Measurements from ENCODE around the gene CFAP69.
"Not testable (repeated sequence)": the region's sequence is repeated elsewhere in the genome, so short reads cannot be mapped to it uniquely, and the experiment has no call there.

The CFAP69 gene

DNA sequence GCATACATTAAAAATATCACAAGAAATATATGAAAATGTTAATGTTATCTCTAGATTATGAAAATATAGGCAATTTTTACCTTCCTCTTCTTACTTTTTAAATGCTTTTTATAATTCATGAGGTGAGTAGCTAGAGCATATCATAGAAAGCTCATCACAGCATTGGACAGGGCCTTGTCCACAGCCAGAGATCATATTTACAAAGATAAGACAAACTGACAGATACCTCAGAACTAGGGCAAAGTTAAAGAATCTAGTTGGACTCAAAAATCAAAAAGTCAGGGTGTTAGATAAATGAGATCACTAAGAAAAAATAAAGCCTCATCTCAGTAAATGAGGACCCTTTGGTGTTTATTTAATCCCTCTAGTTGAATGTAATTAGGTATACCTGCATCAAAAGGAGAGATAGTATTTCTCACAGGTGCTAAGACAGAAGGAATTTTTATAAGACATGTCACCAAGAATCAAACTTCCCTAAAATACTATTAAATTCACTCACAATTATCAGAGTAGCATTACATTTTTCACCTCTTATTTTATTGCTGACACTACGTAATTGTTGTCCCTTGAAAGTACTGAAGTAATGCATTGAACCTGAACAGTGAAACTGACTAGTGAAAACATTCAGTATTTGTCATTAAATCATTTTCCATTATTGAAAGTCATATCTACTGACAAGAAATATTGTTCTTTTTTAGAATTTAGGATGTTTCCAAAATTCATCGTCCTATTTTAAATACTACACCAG, 25.6 kb downstream of the CFAP69 start:
- DNase-seq (ENCODE audit: low read depth) = no peak

DNA sequence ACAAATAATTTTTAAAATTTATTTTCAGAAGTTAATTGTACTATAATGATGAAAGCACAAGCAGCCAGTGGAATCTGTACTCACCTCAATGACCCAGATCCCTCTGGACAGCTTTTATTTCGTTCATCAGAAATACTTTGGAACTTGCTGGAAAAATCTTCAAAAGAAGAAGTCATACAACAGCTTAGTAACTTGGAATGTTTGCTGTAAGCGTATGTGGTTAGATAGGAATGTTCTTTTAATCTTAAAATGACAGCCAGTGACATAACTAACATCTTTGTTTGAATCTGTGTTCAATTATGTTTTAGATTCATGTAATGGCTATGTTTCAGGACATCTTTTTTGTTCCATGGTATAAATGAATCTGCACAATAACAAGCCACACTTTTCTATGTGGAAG, 26.8 kb downstream of the CFAP69 start:
- DNase-seq (ENCODE audit: low read depth) = peak; percentile 68

DNA sequence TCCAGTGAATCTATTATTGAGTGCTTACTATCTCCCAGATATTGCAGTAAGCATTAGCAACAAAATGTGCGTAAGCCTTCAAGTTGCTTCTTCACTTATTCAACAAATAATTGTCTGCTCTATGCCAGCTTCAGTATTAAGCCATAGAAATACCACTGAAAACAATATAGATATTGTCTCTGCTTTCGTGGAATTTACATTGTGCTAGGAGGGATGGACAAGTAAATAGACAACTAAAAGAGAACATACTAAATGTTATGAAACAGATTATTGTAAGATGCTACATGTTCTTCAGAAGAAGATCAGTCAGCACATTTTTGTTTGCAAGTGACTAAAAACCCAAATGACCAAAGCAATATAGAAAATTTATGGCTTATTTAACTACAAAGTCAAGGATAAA, 27.3 kb downstream of the CFAP69 start:
- no peak for DNase-seq (ENCODE audit: low read depth)

DNA sequence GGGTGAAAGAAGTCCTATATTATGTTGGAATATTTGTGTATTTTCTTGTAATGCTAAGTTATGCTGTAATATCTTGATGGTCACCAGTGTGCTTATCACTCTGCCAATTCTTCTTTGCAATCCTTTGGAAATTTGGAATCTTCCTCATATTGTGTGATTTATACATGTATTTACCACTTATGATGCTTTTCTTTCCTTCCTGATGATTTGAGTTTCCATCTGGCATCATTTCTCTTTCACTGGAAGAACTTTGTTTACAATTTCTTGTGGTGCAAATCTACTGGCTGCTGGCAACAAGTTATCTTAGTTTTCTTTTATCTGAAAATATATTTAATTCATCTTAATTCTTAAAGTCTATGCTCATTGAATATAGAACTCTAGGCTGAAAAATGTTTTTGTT, 29.2 kb downstream of the CFAP69 start:
- DNase-seq (ENCODE audit: low read depth) = no peak

DNA sequence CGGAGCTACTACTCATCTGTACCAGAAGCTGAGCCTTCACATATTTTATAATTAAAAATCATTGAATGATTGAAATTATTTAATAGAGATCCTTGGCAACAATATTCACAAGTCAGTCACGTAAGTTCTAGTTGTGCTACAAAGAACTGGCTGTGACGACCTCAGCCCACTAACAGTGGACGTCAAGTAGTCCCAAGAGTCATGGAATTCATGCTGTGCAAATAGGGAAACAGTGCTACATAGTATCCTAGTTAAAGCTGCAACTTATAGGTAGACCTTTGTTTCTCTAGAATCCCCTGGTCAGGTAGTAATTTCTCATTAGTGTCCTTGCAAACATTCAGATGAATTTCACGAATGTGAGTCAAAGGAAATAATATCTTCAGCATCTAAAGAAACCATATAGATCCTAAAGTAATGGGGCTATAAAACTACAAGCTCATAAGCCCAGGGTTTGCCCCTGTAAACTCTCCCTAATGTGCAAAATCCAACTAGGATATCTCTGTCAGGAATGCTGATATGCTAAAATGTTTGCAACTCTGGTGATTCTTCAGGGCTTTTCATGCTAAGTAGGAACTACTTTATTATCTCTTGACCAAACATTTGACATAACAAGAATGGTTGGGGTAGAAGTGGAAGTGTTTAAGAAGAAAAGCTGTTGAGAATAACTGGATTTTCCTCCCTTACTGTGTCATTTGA, 31.2 kb downstream of the CFAP69 start:
- DNase-seq (ENCODE audit: low read depth) = no peak

DNA sequence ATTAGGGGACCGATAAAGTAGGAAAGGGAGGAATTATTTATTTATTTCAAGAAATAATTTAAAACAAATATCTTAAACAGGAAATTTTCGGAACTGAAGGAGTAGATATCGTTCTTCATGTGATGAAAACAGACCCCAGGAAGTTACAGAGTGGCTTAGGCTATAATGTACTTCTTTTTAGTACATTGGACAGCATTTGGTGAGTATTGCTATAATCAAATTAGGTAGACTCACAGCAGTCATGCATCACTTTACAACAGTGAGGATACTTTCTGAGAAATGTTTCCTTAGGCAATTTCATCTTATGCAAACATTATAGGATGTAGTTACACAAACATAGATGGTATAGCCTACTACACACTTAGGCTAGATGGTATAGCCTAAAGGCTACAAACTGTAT, 43.2 kb downstream of the CFAP69 start:
- no peak for DNase-seq (ENCODE audit: low read depth)

DNA sequence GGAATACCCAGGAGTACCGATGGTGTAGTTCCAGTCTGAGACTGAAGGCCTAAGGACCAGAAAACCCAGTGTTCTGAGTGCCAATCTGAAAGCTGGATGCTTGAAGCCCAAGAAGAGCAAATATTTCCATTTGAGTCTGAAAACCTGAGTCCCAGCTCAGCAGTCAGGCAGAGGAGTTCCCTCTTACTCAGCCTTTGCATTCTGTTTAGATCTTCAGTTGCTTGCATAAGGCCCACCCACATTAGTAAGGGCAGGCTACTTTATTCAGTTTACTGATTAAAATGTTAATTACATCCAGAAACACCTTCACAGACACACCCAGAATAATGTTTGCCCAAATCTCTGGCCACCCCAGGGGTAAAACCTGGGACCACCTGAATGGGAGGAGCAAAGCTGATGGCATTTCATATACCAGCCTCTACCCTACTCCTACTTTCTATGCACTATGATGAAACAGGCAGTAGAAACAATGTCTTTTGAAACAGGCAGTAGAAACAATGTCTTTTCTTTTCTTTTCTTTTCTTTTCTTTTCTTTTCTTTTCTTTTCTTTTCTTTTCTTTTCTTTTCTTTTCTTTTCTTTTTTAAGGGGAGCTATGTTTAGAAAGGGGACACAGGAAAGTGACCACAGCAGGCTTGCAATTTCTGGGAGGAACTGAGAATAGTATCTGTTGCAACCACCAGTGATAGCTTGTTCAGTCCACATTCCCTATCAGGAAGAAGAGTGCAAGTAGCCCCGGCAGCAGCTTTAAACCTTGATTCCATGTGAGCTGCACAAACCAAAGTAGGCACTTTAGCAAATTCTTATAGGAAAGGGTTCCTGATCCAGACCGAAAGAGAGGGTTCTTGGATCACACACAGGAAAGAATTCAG, 45.5 kb downstream of the CFAP69 start:
- DNase-seq (ENCODE audit: low read depth) = no peak

DNA sequence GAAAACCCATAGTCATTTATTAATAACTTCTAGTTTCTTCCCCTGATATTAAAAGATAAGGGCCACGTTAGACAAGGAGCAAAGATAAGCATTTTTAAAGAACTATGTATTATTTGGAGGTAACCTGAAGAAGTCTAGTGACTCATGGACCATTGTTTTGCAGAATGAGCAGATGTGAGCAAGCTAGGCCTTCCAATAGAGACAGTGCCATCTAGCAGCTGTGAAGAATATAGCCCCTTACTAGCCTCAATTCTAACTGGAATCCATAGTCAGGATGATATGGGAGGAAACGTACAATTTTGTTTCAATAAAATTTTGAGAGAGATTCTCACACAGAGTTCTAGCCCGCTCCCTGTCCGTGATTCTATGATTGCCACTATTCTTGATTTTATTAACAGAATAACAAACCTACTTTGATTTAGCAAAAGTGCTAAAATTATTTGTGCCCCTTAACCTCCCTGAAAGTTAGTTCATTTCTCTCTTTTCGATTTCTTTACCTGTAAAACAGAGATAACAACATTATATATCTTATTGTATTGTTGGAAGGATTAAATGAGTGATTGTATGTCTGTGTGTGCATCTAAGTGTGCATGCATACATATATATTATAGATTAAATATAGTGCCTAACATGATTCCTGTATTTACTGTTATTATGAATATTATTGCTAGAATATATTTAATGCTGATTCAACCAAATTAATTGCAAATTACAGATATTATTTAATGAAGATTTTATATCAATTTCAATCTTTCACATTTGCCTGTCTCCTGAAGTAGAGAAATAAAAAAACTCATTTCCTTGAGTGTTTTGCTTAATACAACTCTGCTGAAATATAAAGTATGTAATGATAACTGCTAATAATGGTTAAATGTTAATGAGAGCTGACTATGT, 53.4 kb downstream of the CFAP69 start:
- DNase-seq (ENCODE audit: low read depth) = peak; percentile 25

DNA sequence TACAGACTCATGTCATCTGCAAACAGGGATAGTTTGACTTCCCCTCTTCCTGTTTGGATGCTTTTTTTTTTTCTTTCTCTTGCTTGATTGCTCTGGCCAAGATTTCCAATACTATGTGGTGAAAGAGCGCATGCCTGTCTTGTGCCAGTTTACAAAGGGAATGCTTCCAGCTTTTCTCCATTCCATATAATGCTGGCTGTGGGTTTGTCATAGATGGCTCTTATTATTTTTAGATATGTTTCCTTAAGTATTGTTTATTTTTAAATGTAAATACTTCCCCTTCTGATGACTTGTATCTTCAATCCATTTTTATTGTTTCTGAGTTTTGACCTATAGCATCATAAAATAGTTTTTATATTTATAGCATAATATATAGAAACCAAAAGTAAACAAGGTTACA, 58.3 kb downstream of the CFAP69 start:
- no peak for DNase-seq (ENCODE audit: low read depth)

DNA sequence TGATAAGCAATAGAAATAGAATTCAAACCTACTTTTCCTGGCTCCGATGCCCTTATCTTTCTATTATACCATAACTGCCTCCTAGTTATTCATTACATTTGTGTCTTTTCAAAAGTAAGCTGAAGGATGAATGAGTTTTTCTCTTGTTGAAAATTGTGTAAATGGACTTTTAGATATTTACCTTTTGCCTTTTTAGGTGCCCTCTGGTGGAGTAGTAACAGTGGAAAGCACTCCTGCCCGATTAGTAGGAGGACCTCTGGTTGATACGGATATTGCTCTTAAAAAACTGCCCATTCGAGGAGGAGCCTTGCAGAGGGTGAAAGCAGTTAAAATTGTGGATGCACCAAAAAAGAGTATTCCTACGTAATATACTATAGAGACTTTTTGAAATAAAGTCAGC, 64.9 kb downstream of the CFAP69 start:
- no peak for DNase-seq (ENCODE audit: low read depth)

DNA sequence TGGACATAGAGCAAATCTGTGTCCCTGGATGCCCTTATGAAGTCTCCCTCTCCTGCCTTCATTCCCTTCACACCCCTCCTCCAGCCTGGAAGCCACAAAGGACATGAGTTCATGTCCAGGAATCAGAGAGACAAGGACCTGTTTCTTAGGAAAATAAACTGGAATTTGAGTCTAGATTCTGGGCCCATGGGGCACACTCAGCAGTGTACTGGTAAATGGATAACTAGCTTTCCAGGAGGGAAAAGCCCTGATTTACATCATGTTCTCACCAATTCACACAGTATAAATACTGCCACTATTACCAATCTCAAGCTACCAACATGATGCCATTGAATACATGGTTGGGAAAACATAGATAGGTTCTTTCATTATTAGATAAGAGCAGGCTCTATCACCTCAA, 66.2 kb downstream of the CFAP69 start:
- no peak for DNase-seq (ENCODE audit: low read depth)

DNA sequence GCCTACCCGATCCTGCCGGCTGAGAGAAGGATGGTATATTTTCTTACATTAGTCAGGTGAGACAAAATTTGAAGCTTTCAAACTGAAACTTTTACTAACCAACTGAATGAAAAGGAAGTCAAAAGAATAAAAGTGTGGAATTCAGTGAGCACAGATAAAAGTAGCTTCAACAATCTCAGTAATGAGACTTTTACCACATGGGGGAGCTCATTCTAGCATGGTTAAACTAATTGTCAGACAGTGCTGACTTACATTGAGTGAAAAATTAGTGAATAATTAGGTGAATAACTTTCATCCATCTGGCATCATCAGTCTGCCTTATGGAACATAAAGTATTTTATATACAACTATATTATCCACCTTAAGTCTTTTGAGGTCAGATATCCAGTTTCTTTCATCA, 67.8 kb downstream of the CFAP69 start:
- DNase-seq (ENCODE audit: low read depth) = no peak

DNA sequence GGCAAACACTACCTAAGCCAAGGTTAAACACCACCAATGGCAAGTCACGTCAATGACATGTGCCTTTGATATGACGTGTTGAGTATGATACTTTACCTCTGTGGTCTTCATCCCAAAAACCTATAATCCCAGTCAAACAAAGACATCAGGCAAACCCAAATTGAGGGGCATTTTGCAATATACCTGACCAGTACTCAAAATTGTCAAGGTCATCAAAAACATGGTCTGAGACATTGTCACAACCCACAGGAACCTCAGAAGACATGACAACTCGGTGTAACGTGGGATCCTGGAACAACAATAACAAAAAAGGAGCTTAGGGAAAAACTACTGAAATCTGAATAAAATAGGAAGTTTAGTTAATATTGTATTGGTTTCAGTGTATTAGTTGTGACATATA, 68.9 kb downstream of the CFAP69 start:
- no peak for DNase-seq (ENCODE audit: low read depth)

DNA sequence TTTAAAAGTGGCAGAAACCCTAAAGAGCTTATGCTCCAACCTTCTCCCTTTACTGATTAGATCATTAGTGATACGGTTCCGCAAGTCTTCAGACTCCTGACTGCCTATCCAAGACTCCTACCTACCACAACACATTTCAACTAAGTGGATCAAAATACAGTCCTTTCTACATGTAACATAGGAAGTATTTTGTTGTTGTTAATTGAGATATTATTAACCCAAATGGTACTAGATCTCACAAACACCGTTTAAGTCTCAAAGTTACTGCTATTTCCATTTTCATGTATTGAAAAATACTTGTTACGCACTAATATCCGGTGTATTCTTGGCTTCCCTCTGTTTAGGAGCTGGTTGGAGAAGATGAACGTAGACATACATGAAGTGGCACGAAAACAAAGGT, 75.0 kb downstream of the CFAP69 start:
- no peak for DNase-seq (ENCODE audit: low read depth)

DNA sequence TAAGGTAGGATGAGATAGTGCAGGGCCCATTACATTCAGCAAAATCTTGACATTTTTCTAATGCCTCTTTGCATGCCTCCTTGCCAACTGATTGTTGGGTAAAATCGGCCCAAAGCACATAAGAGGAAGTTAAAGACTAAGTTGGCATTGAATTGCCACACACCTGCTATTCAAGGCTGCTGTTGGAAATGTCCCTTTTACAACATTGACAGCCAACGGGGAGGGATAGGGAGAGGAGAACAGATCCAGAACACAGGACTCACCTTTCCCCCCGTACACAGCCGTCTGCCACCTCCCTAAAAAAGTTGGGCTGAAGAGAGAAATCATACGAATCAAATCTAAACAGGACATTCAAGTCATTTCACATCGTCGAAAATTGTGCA, 75.4 kb downstream of the CFAP69 start:
- DNase-seq (ENCODE audit: low read depth) = no peak

DNA sequence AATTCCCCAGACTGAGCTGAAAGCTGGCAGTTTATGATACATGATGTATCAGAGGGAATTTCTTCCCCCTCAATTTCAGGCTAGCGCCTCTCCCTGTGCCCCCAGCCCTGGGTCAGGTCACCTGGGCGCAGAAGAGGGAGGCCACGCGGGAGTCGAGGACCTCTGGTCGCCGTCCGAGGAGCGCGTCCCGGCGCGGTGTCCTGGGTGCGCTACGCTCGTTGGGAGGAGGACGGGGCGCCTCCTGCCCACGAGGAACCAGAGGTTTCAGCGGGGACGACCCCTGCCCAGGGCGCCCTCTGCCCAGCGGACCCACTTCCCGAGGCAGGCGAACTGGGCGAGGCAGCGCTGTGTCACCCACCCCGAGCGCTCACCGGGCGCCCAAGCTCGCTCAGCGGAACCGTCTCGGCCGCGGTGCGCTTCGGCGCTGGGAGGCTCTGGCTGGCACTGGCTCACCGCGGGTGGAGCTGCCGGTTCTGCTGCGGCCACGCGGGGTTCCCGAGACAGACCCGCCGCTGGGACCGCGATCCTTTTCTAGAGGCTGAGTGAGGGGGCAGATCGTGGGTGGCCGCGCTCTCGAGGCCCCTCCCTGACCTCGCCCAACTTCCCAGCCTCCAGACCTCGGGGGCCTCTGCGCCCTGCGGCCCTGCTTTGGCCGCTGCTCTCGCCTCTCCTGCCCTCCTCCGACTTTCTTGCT, 76.0 kb downstream of the CFAP69 start, which contains the start of gene FAM237B:
Gene FAM237B (minus strand): TSS at position 504 of the 694 bp plus-strand sequence. CDS start 1,556 bp downstream, outside the sequence.
- DNase-seq (ENCODE audit: low read depth) = no peak

DNA sequence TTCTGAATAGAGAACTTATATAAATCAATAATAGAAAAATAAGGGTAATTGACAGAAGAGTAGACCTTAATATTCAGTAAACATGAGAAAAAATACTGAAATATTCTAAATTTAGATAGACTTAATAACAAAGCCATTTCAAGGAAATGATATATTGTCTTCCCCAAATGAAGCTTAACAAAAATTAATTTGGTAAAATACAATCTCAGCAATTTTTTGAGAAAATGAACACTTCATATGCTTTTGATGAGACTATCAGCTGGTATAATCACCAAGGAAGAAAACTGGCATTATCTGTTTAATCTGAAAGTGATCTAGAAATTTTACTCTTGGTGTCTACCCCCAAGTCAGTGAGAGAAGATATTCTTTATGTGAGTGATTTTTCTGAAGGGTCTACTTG, 77.9 kb downstream of the CFAP69 start:
- no peak for DNase-seq (ENCODE audit: low read depth)

DNA sequence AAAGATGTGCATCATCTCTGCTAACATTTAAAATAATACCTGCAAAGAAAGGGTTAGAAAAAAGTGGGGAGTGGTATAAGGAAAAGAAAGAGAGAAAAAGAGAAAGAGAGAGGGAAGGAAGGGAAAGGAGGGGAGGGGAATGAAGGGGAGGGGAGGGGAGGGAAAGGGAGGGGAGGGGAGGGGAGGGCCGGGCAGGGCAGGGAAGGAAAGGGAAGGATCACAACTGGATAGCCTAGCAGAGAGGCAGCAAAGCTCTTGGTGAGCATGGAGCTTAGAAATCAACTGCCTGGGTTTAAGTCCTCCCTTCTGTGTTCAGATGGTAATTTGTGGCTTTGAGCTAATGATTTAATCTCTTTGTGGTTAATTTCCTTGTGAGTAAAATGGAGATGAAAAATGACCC, 81.5 kb downstream of the CFAP69 start:
- DNase-seq (ENCODE audit: low read depth) = no peak

DNA sequence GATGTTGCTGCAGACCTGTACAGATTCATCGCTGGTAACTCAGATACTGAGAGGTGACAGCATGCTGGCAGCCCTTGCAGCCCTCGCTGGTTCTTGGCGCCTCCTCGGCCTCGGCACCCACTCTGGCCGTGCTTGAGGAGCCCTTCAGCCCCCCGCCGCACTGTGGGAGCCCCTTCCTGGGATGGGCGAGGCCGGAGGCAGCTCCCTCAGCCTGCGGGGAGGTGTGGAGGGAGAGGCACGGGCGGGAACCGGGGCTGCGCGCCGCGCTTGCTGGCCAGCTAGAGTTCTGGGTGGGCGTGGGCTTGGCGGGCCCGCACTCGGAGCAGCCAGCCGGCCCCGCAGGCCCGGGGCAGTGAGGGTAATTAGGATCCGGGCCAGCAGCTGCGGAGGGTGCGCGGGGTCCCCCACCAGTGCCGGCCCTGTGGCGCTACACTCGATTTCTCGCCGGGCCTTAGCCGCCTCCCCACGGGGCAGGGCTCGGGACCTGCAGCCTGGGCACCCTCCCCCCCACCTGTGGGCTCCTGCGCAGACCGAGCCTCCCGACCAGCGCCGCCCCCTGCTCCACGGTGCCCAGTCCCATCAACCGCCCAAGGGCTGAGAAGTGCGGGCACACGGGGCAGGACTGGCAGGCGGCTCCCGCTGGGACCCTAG, 89.3 kb downstream of the CFAP69 start:
- no peak for DNase-seq (ENCODE audit: low read depth)

DNA sequence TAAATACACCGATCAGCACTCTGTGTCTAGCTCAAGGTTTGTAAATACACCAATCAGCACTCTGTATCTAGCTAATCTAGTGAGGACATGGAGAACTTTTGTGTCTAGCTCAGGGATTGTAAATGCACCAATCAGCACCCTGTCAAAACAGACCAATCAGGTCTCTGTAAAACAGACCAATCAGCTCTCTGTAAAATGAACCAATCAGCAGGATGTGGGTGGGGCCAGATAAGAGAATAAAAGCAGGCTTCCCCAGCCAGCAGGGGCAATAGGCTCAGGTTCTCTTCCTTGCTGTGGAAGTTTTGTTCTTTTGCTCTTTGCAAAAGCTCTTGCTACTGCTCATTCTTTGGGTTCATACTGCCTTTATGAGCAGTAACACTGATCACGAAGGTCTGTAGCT, 90.0 kb downstream of the CFAP69 start:
- not testable (repeated sequence) for DNase-seq (ENCODE audit: low read depth)

DNA sequence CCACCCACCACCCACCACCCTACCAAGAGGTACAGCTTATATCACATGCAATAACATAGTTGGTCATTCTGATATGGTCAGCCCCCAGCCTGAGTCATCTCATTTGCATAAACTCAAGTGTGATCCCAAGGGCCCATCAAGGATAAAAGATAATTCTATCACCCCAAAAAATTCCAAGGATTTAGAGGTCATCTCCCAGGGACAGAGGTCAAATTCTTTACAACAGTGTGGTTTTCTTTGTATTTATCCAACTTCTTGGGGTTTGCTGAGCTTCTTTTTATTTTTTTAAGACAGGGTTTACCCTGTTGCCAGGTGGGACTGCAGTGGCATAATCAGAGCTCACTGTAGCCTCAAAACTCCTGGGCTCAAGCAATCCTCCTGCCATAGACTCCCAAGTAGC, 92.1 kb downstream of the CFAP69 start:
- DNase-seq (ENCODE audit: low read depth) = no peak
